CD4-positive, alpha-beta T cell (primary cell): ENCODE data around the gene BDKRB2. TPM values are rescaled to one million over a fixed set of nuclear protein-coding genes. Genes with fewer than 3 reads are reported as not detected.
"Not testable (repeated sequence)": the region's sequence is repeated elsewhere in the genome, so short reads cannot be mapped to it uniquely, and the experiment has no call there.

Experiments
- ATAC-seq: fragments of 200-7000 bp; cut with Tn5 transposase; one replicate; pipeline ENCODE4 v1.10.0; 2022; ENCODE audit warnings: mild to moderate bottlenecking; ENCODE audit not compliant: poor library complexity
- CTCF ChIA-PET: fragments of 350-600 bp; sonication (Branson Sonifier 250); formaldehyde crosslinking; loops from one replicate; lab custom pipeline; 2021; ENCODE audit warnings: antibody characterized with exemption, inconsistent platforms; lab: Charles Lee
- POLR2A ChIA-PET: fragments of 350-600 bp; sonication (Branson Sonifier 250); formaldehyde crosslinking; loops from one replicate; lab custom pipeline; 2021; ENCODE audit warnings: antibody characterized with exemption, inconsistent platforms; lab: Charles Lee
- DNase-seq, 14 experiments: peaks; one replicate each; pipeline ENCODE4 v3.0.0-alpha.2; 2013 to 2020; ENCODE audit warnings: mixed read lengths in 2 of 14
- H3K27ac ChIP-seq, 2 donors: one replicate each; pipeline versions ENCODE4 v1.5.1 to v1.7.0; 2013; ENCODE audit warnings: low read length in 2 of 2, low read depth in 1 of 2, mild to moderate bottlenecking in 1 of 2
- H3K27me3 ChIP-seq, 2 experiments: 1 replicate in 1 of 2; 2 replicates in 1 of 2; pipeline versions ENCODE4 v1.6.1 to v1.7.0; 2013; ENCODE audit warnings: low read length in 2 of 2, control low read depth in 1 of 2, mild to moderate bottlenecking in 1 of 2, moderate library complexity in 1 of 2; ENCODE audit not compliant: insufficient read depth in 2 of 2, control insufficient read depth in 1 of 2
- H3K36me3 ChIP-seq: one replicate; pipeline ENCODE4 v1.6.1; 2013; ENCODE audit warnings: low read length, control low read depth; ENCODE audit not compliant: insufficient read depth
- H3K4me1 ChIP-seq: one replicate; pipeline ENCODE4 v1.6.1; 2013; ENCODE audit warnings: low read length, control low read depth; ENCODE audit not compliant: insufficient read depth
- H3K4me3 ChIP-seq: one replicate; pipeline ENCODE4 v1.5.1; 2013; ENCODE audit warnings: mild to moderate bottlenecking, low read length, moderate library complexity
- H3K9me3 ChIP-seq, 2 experiments: 1 replicate in 1 of 2; 2 replicates in 1 of 2; pipeline versions ENCODE4 v1.6.1 to v1.7.0; 2013; ENCODE audit warnings: low read length in 2 of 2, mild to moderate bottlenecking in 2 of 2, control low read depth in 1 of 2, moderate library complexity in 1 of 2; ENCODE audit not compliant: control insufficient read depth in 1 of 2, insufficient read depth in 1 of 2
- H3K27ac Mint-ChIP-seq: one replicate; pipeline ENCODE4 v1.8.0; 2020; ENCODE audit warnings: mixed read lengths
- H3K27me3 Mint-ChIP-seq: one replicate; pipeline ENCODE4 v1.8.0; 2021; ENCODE audit warnings: mixed read lengths
- H3K36me3 Mint-ChIP-seq: one replicate; pipeline ENCODE4 v1.8.0; 2021; ENCODE audit warnings: low read depth, mixed read lengths
- H3K4me1 Mint-ChIP-seq: one replicate; pipeline ENCODE4 v1.8.0; 2021; ENCODE audit warnings: low read depth, mixed read lengths
- H3K4me3 Mint-ChIP-seq: one replicate; pipeline ENCODE4 v1.8.0; 2020; ENCODE audit warnings: mild to moderate bottlenecking, mixed read lengths
- H3K9me3 Mint-ChIP-seq: one replicate; pipeline ENCODE4 v1.8.0; 2020; ENCODE audit warnings: mixed read lengths
- intact Hi-C, 2 experiments: fragments of 100-400 bp; cut with DNase I in 1 of 2; cut with micrococcal nuclease in 1 of 2; formaldehyde crosslinking; loops; one replicate each; pipeline versions ENCODE4 v1.15.1 to v1.9.0; 2023 to 2025; cut with DNase I, micrococcal nuclease
- total RNA-seq, 174 experiments: library from RNA in 2 of 174; stranded (reverse) in 2 of 174; gene quantifications; one replicate each; pipeline ENCODE4 v1.2.3 and lab custom pipeline; 2021 to 2026
- TF ChIP-seq, protein P1 (sequence below): fragments of 200-600 bp; IDR thresholded peaks from one replicate; pipeline ENCODE4 v1.8.0; 2022; ENCODE audit warnings: antibody characterized with exemption, mild to moderate bottlenecking

The BDKRB2 gene
- total RNA-seq, 2 experiments from 2014 or later = not detected

DNA sequence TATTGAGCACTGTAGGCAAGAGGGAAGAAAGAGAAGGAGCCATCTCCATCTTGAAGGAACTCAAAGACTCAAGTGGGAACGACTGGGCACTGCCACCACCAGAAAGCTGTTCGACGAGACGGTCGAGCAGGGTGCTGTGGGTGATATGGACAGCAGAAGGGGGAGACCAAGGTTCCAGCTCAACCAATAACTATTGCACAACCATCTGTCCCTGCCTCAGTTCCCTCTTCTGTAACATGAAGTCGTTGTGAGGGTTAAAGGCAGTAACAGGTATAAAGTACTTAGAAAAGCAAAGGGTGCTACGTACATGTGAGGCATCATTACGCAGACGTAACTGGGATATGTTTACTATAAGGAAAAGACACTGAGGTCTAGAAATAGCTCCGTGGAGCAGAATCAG is 37.5 kb downstream of the BDKRB2 start:
- TF ChIP-seq, protein P1, sequence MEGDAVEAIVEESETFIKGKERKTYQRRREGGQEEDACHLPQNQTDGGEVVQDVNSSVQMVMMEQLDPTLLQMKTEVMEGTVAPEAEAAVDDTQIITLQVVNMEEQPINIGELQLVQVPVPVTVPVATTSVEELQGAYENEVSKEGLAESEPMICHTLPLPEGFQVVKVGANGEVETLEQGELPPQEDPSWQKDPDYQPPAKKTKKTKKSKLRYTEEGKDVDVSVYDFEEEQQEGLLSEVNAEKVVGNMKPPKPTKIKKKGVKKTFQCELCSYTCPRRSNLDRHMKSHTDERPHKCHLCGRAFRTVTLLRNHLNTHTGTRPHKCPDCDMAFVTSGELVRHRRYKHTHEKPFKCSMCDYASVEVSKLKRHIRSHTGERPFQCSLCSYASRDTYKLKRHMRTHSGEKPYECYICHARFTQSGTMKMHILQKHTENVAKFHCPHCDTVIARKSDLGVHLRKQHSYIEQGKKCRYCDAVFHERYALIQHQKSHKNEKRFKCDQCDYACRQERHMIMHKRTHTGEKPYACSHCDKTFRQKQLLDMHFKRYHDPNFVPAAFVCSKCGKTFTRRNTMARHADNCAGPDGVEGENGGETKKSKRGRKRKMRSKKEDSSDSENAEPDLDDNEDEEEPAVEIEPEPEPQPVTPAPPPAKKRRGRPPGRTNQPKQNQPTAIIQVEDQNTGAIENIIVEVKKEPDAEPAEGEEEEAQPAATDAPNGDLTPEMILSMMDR = no peak
- CTCF ChIA-PET = no interaction called here
- Histone ChIP-seq H3K9me3 (no peaks in the 10 kb centered on the region), H3K36me3 (no peaks in the 10 kb centered on the region), H3K4me1 (no peaks in the 10 kb centered on the region), H3K27me3 (peaks cover 3 to 4% of the 10 kb centered on the region in 2 experiments), H3K4me3 (no peak overlapping the region), H3K27ac (no peak overlapping the region)
- no peak for ATAC-seq
- H3K27me3 Mint-ChIP-seq = peaks cover 12% of the 10 kb centered on the region
- intact Hi-C loops = no loop called here
- H3K36me3 Mint-ChIP-seq = no peaks in the 10 kb centered on the region
- H3K27ac Mint-ChIP-seq = no peak overlapping the region
- no peak overlapping the region for H3K4me3 Mint-ChIP-seq
- DNase-seq = no peak
- no peaks in the 10 kb centered on the region for H3K4me1 Mint-ChIP-seq
- POLR2A ChIA-PET = no interaction called here
- H3K9me3 Mint-ChIP-seq = no peaks in the 10 kb centered on the region

DNA sequence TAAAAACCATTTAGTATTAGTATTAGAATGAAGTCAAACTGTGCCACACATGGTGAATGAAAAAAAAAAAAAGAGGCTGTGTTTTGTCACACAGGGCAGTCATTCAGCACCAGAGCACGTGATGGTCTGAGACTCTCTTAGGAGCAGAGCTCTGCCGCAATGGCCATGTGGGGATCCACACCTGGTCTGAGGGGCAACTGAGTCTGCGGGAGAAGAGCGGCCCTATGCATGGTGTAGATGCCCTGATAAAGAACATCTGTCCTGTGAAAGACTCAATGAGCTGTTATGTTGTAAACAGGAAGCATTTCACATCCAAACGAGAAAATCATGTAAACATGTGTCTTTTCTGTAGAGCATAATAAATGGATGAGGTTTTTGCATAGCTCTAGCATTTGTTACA is 39.1 kb downstream of the BDKRB2 start:
- ATAC-seq = no peak
- no peaks in the 10 kb centered on the region for H3K36me3 ChIP-seq
- ChIA-PET CTCF (interaction anchor here (0.6 kb wide), 1 partner anchor 9 kb away, joined by 6 read pairs; no protein-coding TSS in a partner anchor), POLR2A (no interaction called here)
- Mint-ChIP-seq H3K36me3 (no peaks in the 10 kb centered on the region), H3K9me3 (no peaks in the 10 kb centered on the region), H3K4me1 (no peaks in the 10 kb centered on the region), H3K4me3 (no peak overlapping the region), H3K27me3 (peaks cover 17% of the 10 kb centered on the region), H3K27ac (no peak overlapping the region)
- TF ChIP-seq, protein P1 = no peak
- no peaks in the 10 kb centered on the region for H3K4me1 ChIP-seq
- H3K4me3 ChIP-seq = no peak overlapping the region
- peaks cover 0 to 3% of the 10 kb centered on the region in 2 experiments for H3K27me3 ChIP-seq
- H3K9me3 ChIP-seq = no peaks in the 10 kb centered on the region
- intact Hi-C loops = no loop called here
- no peak overlapping the region for H3K27ac ChIP-seq
- DNase-seq = no peak

DNA sequence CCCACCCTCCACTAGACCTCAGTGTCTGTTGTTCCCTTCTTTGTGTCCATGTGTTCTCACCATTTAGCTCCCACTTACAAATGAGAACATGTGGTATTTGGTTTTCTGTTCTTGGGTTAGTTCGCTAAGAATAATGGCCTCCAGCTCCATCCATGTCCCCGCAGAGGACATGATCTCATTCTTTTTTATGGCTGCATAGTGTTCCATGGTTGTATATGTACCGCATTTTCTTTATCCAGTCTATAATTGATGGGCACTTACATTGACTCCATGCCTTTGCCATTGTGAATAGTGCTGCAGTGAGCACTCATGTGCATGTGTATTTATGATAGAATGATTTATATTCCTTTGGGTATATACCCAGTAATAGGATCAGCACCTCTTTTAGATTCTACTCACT is 40.4 kb downstream of the BDKRB2 start:
- CTCF ChIA-PET, H3K4me1 Mint-ChIP-seq, intact Hi-C loops, H3K4me3 ChIP-seq, H3K9me3 ChIP-seq, DNase-seq, H3K36me3 ChIP-seq, H3K4me3 Mint-ChIP-seq, H3K9me3 Mint-ChIP-seq, ATAC-seq, POLR2A ChIA-PET, H3K4me1 ChIP-seq, H3K36me3 Mint-ChIP-seq, H3K27me3 ChIP-seq, H3K27ac ChIP-seq, H3K27ac Mint-ChIP-seq: not testable (repeated sequence)
- peaks cover 22% of the 10 kb centered on the region for H3K27me3 Mint-ChIP-seq
